ENCODE data around the gene ZNF324.
A peak's percentile ranks its signal among the peaks of the same experiment; 100 is the strongest.

ZNF324 gene

GRCh38 chr19:58515259-58515658 lies 48.4 kb downstream of the ZNF324 start:
- no peak overlapping the region for H3K27ac ChIP-seq (ENCODE audit: insufficient read depth, low read depth, low read length, poor library complexity, severe bottlenecking)
- 81 to 90% methylated on average over 2 of the region's 2 CpGs for WGBS, 2 experiments
- H3K4me3 ChIP-seq (ENCODE audit: insufficient read depth, low read depth, low read length), result no peak overlapping the region
- H3K27me3 ChIP-seq (ENCODE audit: control insufficient read depth, insufficient read depth, low read length, poor library complexity, severe bottlenecking), result no peaks in the 10 kb centered on the region
- peaks cover 10% of the 10 kb centered on the region for H3K36me3 ChIP-seq (ENCODE audit: control insufficient read depth, insufficient read depth, low read length)
- H3K4me1 ChIP-seq (ENCODE audit: control insufficient read depth, insufficient read depth, low read length), result peaks cover 6% of the 10 kb centered on the region
- no peaks in the 10 kb centered on the region for H3K9me3 ChIP-seq (ENCODE audit: control insufficient read depth, low read length)

GRCh38 chr19:58516246-58516836 lies 49.5 kb downstream of the ZNF324 start:
- WGBS, 2 experiments, result 89 to 90% methylated on average over 25 of the region's 25 CpGs
- peaks cover 6% of the 10 kb centered on the region for H3K4me1 ChIP-seq (ENCODE audit: control insufficient read depth, insufficient read depth, low read length)
- no peaks in the 10 kb centered on the region for H3K9me3 ChIP-seq (ENCODE audit: control insufficient read depth, low read length)
- no peak overlapping the region for H3K4me3 ChIP-seq (ENCODE audit: insufficient read depth, low read depth, low read length)
- H3K27ac ChIP-seq (ENCODE audit: insufficient read depth, low read depth, low read length, poor library complexity, severe bottlenecking), result no peak overlapping the region
- H3K27me3 ChIP-seq (ENCODE audit: control insufficient read depth, insufficient read depth, low read length, poor library complexity, severe bottlenecking), result no peaks in the 10 kb centered on the region
- H3K36me3 ChIP-seq (ENCODE audit: control insufficient read depth, insufficient read depth, low read length), result peaks cover 10% of the 10 kb centered on the region

GRCh38 chr19:58516964-58517833 lies 50.3 kb downstream of the ZNF324 start:
- Histone ChIP-seq H3K4me3 (ENCODE audit: insufficient read depth, low read depth, low read length) (no peak overlapping the region), H3K9me3 (ENCODE audit: control insufficient read depth, low read length) (no peaks in the 10 kb centered on the region), H3K4me1 (ENCODE audit: control insufficient read depth, insufficient read depth, low read length) (peaks cover 6% of the 10 kb centered on the region), H3K27ac (ENCODE audit: insufficient read depth, low read depth, low read length, poor library complexity, severe bottlenecking) (no peak overlapping the region), H3K36me3 (ENCODE audit: control insufficient read depth, insufficient read depth, low read length) (peaks cover 10% of the 10 kb centered on the region), H3K27me3 (ENCODE audit: control insufficient read depth, insufficient read depth, low read length, poor library complexity, severe bottlenecking) (no peaks in the 10 kb centered on the region)
- 94 to 96% methylated on average over 65 of the region's 65 CpGs for WGBS, 2 experiments

- WGBS, 2 experiments, result 37 to 38% methylated on average over 22 of the region's 22 CpGs
- Histone ChIP-seq H3K27ac (ENCODE audit: insufficient read depth, low read depth, low read length, poor library complexity, severe bottlenecking) (peak overlapping the region; percentile 97), H3K9me3 (ENCODE audit: control insufficient read depth, low read length) (no peaks in the 10 kb centered on the region), H3K36me3 (ENCODE audit: control insufficient read depth, insufficient read depth, low read length) (peaks cover 10% of the 10 kb centered on the region), H3K4me1 (ENCODE audit: control insufficient read depth, insufficient read depth, low read length) (peaks cover 6% of the 10 kb centered on the region), H3K4me3 (ENCODE audit: insufficient read depth, low read depth, low read length) (peak overlapping the region; percentile 80), H3K27me3 (ENCODE audit: control insufficient read depth, insufficient read depth, low read length, poor library complexity, severe bottlenecking) (no peaks in the 10 kb centered on the region)
Observed at GRCh38 chr19:58518256-58519086, 51.6 kb downstream of the ZNF324 start.

- Histone ChIP-seq H3K4me3 (ENCODE audit: insufficient read depth, low read depth, low read length) (peak overlapping the region; percentile 80), H3K9me3 (ENCODE audit: control insufficient read depth, low read length) (no peaks in the 10 kb centered on the region), H3K27me3 (ENCODE audit: control insufficient read depth, insufficient read depth, low read length, poor library complexity, severe bottlenecking) (no peaks in the 10 kb centered on the region), H3K36me3 (ENCODE audit: control insufficient read depth, insufficient read depth, low read length) (peaks cover 10% of the 10 kb centered on the region), H3K27ac (ENCODE audit: insufficient read depth, low read depth, low read length, poor library complexity, severe bottlenecking) (peak overlapping the region; percentile 97), H3K4me1 (ENCODE audit: control insufficient read depth, insufficient read depth, low read length) (peaks cover 6% of the 10 kb centered on the region)
- 0% methylated on average over 14 of the region's 14 CpGs for WGBS, 2 experiments
Observed at GRCh38 chr19:58519087-58519354, 52.1 kb downstream of the ZNF324 start.

- H3K27me3 ChIP-seq (ENCODE audit: control insufficient read depth, insufficient read depth, low read length, poor library complexity, severe bottlenecking), result no peaks in the 10 kb centered on the region
- 0% methylated on average over 87 of the region's 87 CpGs for WGBS, 2 experiments
- peaks cover 6% of the 10 kb centered on the region for H3K4me1 ChIP-seq (ENCODE audit: control insufficient read depth, insufficient read depth, low read length)
- peak within 1 kb of the TSS; percentile 80 for H3K4me3 ChIP-seq (ENCODE audit: insufficient read depth, low read depth, low read length)
- peak within 1 kb of the TSS; percentile 97 for H3K27ac ChIP-seq (ENCODE audit: insufficient read depth, low read depth, low read length, poor library complexity, severe bottlenecking)
- H3K9me3 ChIP-seq (ENCODE audit: control insufficient read depth, low read length), result no peaks in the 10 kb centered on the region
- H3K36me3 ChIP-seq (ENCODE audit: control insufficient read depth, insufficient read depth, low read length), result peaks cover 10% of the 10 kb centered on the region
Observed at GRCh38 chr19:58519355-58520256, 52.7 kb downstream of the ZNF324 start, which contains the start of gene ZBTB45. Gene ZBTB45 (minus strand): TSS chr19:58519810. CDS start chr19:58517673, 2,137 bp downstream.

- WGBS, 2 experiments, result 27 to 31% methylated on average over 5 to 7 of the region's 7 CpGs
- H3K4me3 ChIP-seq (ENCODE audit: insufficient read depth, low read depth, low read length), result peak overlapping the region; percentile 80
- H3K9me3 ChIP-seq (ENCODE audit: control insufficient read depth, low read length), result no peaks in the 10 kb centered on the region
- H3K36me3 ChIP-seq (ENCODE audit: control insufficient read depth, insufficient read depth, low read length), result peaks cover 10% of the 10 kb centered on the region
- peaks cover 6% of the 10 kb centered on the region for H3K4me1 ChIP-seq (ENCODE audit: control insufficient read depth, insufficient read depth, low read length)
- H3K27ac ChIP-seq (ENCODE audit: insufficient read depth, low read depth, low read length, poor library complexity, severe bottlenecking), result peak overlapping the region; percentile 97
- no peaks in the 10 kb centered on the region for H3K27me3 ChIP-seq (ENCODE audit: control insufficient read depth, insufficient read depth, low read length, poor library complexity, severe bottlenecking)
Observed at GRCh38 chr19:58520257-58520599, 53.3 kb downstream of the ZNF324 start.

GRCh38 chr19:58521651-58522050 lies 54.8 kb downstream of the ZNF324 start:
- Histone ChIP-seq H3K9me3 (ENCODE audit: control insufficient read depth, low read length) (no peaks in the 10 kb centered on the region), H3K27ac (ENCODE audit: insufficient read depth, low read depth, low read length, poor library complexity, severe bottlenecking) (no peak overlapping the region), H3K4me3 (ENCODE audit: insufficient read depth, low read depth, low read length) (no peak overlapping the region), H3K36me3 (ENCODE audit: control insufficient read depth, insufficient read depth, low read length) (peaks cover 4% of the 10 kb centered on the region), H3K27me3 (ENCODE audit: control insufficient read depth, insufficient read depth, low read length, poor library complexity, severe bottlenecking) (no peaks in the 10 kb centered on the region), H3K4me1 (ENCODE audit: control insufficient read depth, insufficient read depth, low read length) (peaks cover 6% of the 10 kb centered on the region)
- 89 to 94% methylated on average over 4 of the region's 4 CpGs for WGBS, 2 experiments

- H3K27me3 ChIP-seq (ENCODE audit: control insufficient read depth, insufficient read depth, low read length, poor library complexity, severe bottlenecking), result no peaks in the 10 kb centered on the region
- H3K4me1 ChIP-seq (ENCODE audit: control insufficient read depth, insufficient read depth, low read length), result peaks cover 6% of the 10 kb centered on the region
- 33 to 34% methylated on average over 3 of the region's 3 CpGs for WGBS, 2 experiments
- H3K4me3 ChIP-seq (ENCODE audit: insufficient read depth, low read depth, low read length), result no peak overlapping the region
- H3K27ac ChIP-seq (ENCODE audit: insufficient read depth, low read depth, low read length, poor library complexity, severe bottlenecking), result no peak overlapping the region
- H3K9me3 ChIP-seq (ENCODE audit: control insufficient read depth, low read length), result no peaks in the 10 kb centered on the region
- H3K36me3 ChIP-seq (ENCODE audit: control insufficient read depth, insufficient read depth, low read length), result no peaks in the 10 kb centered on the region
Observed at GRCh38 chr19:58522709-58523108, 55.8 kb downstream of the ZNF324 start.
